Stomach (tissue), 9 donors: ENCODE results near the gene ARPC1B. TPM values are rescaled to one million over a fixed set of nuclear protein-coding genes. Genes with fewer than 3 reads are reported as not detected.
A peak's percentile ranks its signal among the peaks of the same experiment; 100 is the strongest.

Source experiments
- DNase-seq, 2 donors: peaks; one replicate each; pipeline versions ENCODE4 v3.0.0 to v3.0.0-alpha.2; 2013 to 2019
- H3K27ac ChIP-seq, 5 donors: fragments of 200-600 bp in 4 of 5; sonication (generic) in 4 of 5; one replicate each; pipeline ENCODE4 v1.5.1; 2013 to 2019; ENCODE audit warnings: mild to moderate bottlenecking in 1 of 5, moderate library complexity in 1 of 5
- H3K27me3 ChIP-seq, 3 donors: fragments of 200-600 bp; sonication (generic); one replicate each; pipeline ENCODE4 v1.5.1; 2017 to 2019; ENCODE audit warnings: mixed run types in 1 of 3
- H3K36me3 ChIP-seq, 4 donors: fragments of 200-600 bp; sonication (generic); 1 replicate in 3 of 4; 2 replicates in 1 of 4; pipeline ENCODE4 v1.5.1; 2016 to 2019
- H3K4me1 ChIP-seq, 4 donors: fragments of 200-600 bp; sonication (generic); one replicate each; pipeline ENCODE4 v1.5.1; 2016 to 2019
- H3K4me3 ChIP-seq, 4 donors: fragments of 200-600 bp; sonication (generic) in 3 of 4; one replicate each; pipeline ENCODE4 v1.5.1; 2016 to 2019; ENCODE audit warnings: mild to moderate bottlenecking in 1 of 4
- H3K9me3 ChIP-seq, 4 donors: fragments of 200-600 bp; sonication (generic); one replicate each; pipeline ENCODE4 v1.5.1; 2016 to 2019
- EP300 ChIP-seq: sonication (generic); formaldehyde crosslinking; IDR thresholded peaks from one replicate; pipeline ENCODE4 v1.6.1; 2017; ENCODE audit warnings: antibody characterized with exemption
- POLR2A ChIP-seq, 4 donors: fragments of 450-650 bp; IDR thresholded peaks; one replicate each; pipeline ENCODE4 v1.6.1; 2016; ENCODE audit warnings: antibody characterized with exemption in 4 of 4, control low read depth in 2 of 4, mild to moderate bottlenecking in 1 of 4, moderate library complexity in 1 of 4
- POLR2AphosphoS5 ChIP-seq, 3 donors: sonication (generic); formaldehyde crosslinking; IDR thresholded peaks; one replicate each; pipeline ENCODE4 v1.6.1; 2016; ENCODE audit warnings: antibody characterized with exemption in 3 of 3
- WGBS, 5 donors: extraction: QIAGEN DNeasy Blood & Tissue Kit in 3 of 5; methylation state at CpG; one replicate each; pipeline versions ENCODE4 v1.1.5 to v1.1.7; 2013 to 2018; 5-methylcytosine and 5-hydroxymethylcytosine counted together
- intact Hi-C: fragments of 100-400 bp; cut with DNase I; formaldehyde crosslinking; loops from one replicate; pipeline ENCODE4 v1.15.1; 2023; ENCODE audit warnings: low total_unique reads
- polyA plus RNA-seq, 3 donors: library from polyadenylated mRNA; stranded (reverse); fragments of 200-250 nt; gene quantifications; one replicate each; pipeline ENCODE4 v1.2.3, GENCODE V29; 2013
- total RNA-seq, 5 donors: library from RNA; depleted of rRNA; stranded (reverse); fragments of >200 nt; gene quantifications; one replicate each; pipeline versions ENCODE4 v1.1.0 to v1.2.3, GENCODE V29; 2014 to 2016
- TF ChIP-seq, protein P1 (sequence below), 7 experiments: fragments of 450-650 bp in 4 of 7; fragments of 200-600 bp in 3 of 7; sonication (generic) in 3 of 7; IDR thresholded peaks; one replicate each; pipeline ENCODE4 v1.5.1; 2016 to 2019; ENCODE audit warnings: antibody characterized with exemption in 7 of 7, control low read depth in 2 of 7, mild to moderate bottlenecking in 1 of 7
- donor health status: healthy with polysubstance abuse.
- donor health status: Bipolar disorder and iron deficiency.
- donor health status: healthy.

The ARPC1B gene
- total and polyA plus RNA-seq, 8 donors, result 25.1 to 229 (median 110) TPM

- 77 to 84% (median 81%) methylated on average over 9 to 11 of the region's 11 CpGs for WGBS, 5 donors
- Histone ChIP-seq H3K27ac (no peak overlapping the region), H3K27me3 (no peaks in the 10 kb centered on the region), H3K4me3 (no peak overlapping the region), H3K36me3 (peaks cover 39 to 75% (median 72%) of the 10 kb centered on the region in 4 donors), H3K4me1 (no peaks in the 10 kb centered on the region), H3K9me3 (no peaks in the 10 kb centered on the region)
- TF ChIP-seq POLR2A (IDR thresholded peaks at IDR 0.05), result no peak
- TF ChIP-seq, protein P1, sequence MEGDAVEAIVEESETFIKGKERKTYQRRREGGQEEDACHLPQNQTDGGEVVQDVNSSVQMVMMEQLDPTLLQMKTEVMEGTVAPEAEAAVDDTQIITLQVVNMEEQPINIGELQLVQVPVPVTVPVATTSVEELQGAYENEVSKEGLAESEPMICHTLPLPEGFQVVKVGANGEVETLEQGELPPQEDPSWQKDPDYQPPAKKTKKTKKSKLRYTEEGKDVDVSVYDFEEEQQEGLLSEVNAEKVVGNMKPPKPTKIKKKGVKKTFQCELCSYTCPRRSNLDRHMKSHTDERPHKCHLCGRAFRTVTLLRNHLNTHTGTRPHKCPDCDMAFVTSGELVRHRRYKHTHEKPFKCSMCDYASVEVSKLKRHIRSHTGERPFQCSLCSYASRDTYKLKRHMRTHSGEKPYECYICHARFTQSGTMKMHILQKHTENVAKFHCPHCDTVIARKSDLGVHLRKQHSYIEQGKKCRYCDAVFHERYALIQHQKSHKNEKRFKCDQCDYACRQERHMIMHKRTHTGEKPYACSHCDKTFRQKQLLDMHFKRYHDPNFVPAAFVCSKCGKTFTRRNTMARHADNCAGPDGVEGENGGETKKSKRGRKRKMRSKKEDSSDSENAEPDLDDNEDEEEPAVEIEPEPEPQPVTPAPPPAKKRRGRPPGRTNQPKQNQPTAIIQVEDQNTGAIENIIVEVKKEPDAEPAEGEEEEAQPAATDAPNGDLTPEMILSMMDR (IDR thresholded peaks at IDR 0.05), result no peak
- TF ChIP-seq POLR2AphosphoS5 (IDR thresholded peaks at IDR 0.05), result no peak
- TF ChIP-seq EP300, result no peak
- DNase-seq, result no peak
- intact Hi-C loops, result no loop called here
Measured at GRCh38 chr7:99366646-99367045, 7.9 kb upstream of the ARPC1B start.

DNA sequence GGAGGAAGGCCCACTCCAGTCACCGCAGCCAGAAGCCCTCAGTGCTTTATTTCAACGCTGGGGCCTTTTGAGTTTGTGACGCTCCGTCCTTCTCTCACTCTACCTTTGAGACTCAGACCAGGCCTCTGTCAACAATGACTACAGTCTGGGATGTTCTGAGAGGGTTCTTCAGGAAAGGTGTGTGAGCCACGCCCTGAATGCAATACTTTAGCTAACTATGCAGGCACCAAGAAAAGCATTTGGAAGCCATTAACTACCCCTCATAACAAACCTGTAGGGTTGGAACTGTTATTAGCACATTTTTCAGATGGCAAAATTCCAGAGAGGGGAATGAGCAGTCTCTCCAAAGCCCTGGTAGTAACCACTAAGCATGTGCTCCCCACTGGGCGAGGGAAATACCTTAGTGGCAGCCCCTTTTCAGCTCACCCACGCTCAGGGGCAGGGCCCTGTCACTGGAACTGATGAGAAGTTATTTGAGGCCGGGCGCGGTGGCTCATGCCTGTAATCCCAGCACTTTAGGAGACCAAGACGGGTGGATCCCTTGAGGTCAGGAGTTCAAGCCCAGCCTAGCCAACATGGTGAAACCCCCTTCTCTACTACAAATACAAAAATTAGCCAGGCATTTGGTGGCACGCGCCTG lies 5.7 kb upstream of the ARPC1B start:
- intact Hi-C loops, result no loop called here
- Histone ChIP-seq H3K9me3 (no peaks in the 10 kb centered on the region), H3K36me3 (peaks cover 26 to 53% (median 50%) of the 10 kb centered on the region in 4 donors), H3K4me1 (peaks cover 10 to 21% (median 16%) of the 10 kb centered on the region in 4 donors), H3K4me3 (no peak overlapping the region), H3K27ac (no peak overlapping the region), H3K27me3 (no peaks in the 10 kb centered on the region)
- TF ChIP-seq POLR2A (IDR thresholded peaks at IDR 0.05), result no peak
- no peak for TF ChIP-seq POLR2AphosphoS5 (IDR thresholded peaks at IDR 0.05)
- no peak for TF ChIP-seq EP300
- TF ChIP-seq, protein P1 (IDR thresholded peaks at IDR 0.05), result no peak
- no peak for DNase-seq
- 89 to 96% (median 93%) methylated on average over 13 of the region's 13 CpGs for WGBS, 5 donors

- Histone ChIP-seq H3K36me3 (peaks cover 16 to 42% (median 40%) of the 10 kb centered on the region in 4 donors), H3K27me3 (no peaks in the 10 kb centered on the region), H3K4me1 (peaks cover 14 to 25% (median 22%) of the 10 kb centered on the region in 4 donors), H3K9me3 (no peaks in the 10 kb centered on the region), H3K4me3 (no peak overlapping the region), H3K27ac (no peak overlapping the region)
- 48 to 65% (median 60%) methylated on average over 9 of the region's 9 CpGs for WGBS, 5 donors
- intact Hi-C loops, result no loop called here
- TF ChIP-seq POLR2AphosphoS5 (IDR thresholded peaks at IDR 0.05), result no peak
- no peak for TF ChIP-seq POLR2A (IDR thresholded peaks at IDR 0.05)
- TF ChIP-seq, protein P1 (IDR thresholded peaks at IDR 0.05), result no peak
- no peak for TF ChIP-seq EP300
- peak in 1 of 2 donors; percentile 22 for DNase-seq
Measured at GRCh38 chr7:99369767-99370391, 4.7 kb upstream of the ARPC1B start.

GRCh38 chr7:99371376-99371920 lies 3.1 kb upstream of the ARPC1B start:
- peaks cover 9 to 28% (median 25%) of the 10 kb centered on the region in 4 donors for H3K36me3 ChIP-seq
- H3K9me3 ChIP-seq, result no peaks in the 10 kb centered on the region
- H3K27ac ChIP-seq, result peak overlapping the region in 1 of 5 donors; percentile 89
- no peak for DNase-seq
- H3K4me1 ChIP-seq, result peaks cover 18 to 37% (median 34%) of the 10 kb centered on the region in 4 donors
- intact Hi-C loops, result no loop called here
- H3K4me3 ChIP-seq, result no peak overlapping the region
- H3K27me3 ChIP-seq, result no peaks in the 10 kb centered on the region
- WGBS, 5 donors, result 88 to 93% (median 93%) methylated on average over 11 of the region's 11 CpGs
- TF ChIP-seq POLR2AphosphoS5 (IDR thresholded peaks at IDR 0.05) (no peak), POLR2A (IDR thresholded peaks at IDR 0.05) (no peak), EP300 (no peak)
- TF ChIP-seq, protein P1 (IDR thresholded peaks at IDR 0.05), result no peak
